H9 (cell line): Measurements from ENCODE around the gene MIPEP. TPM values are rescaled to one million over a fixed set of nuclear protein-coding genes. Genes with fewer than 3 reads are reported as not detected.

Experiments
- DNase-seq: peaks from one replicate; pipeline ENCODE4 v3.0.0-alpha.2; 2017
- H2AFZ ChIP-seq: one replicate; pipeline ENCODE4 v1.6.1; 2013; ENCODE audit warnings: mild to moderate bottlenecking, low read length, control low read depth, moderate library complexity
- H2AK5ac ChIP-seq: 2 replicates; pipeline ENCODE4 v1.6.1; 2013; ENCODE audit warnings: low read length, control low read depth, mixed read lengths; ENCODE audit not compliant: insufficient read length
- H2BK120ac ChIP-seq: one replicate; pipeline ENCODE4 v1.6.1; 2013; ENCODE audit warnings: low read depth, mild to moderate bottlenecking, low read length, control low read depth, inconsistent platforms; ENCODE audit not compliant: poor library complexity, severe bottlenecking
- H2BK12ac ChIP-seq: 2 replicates; pipeline ENCODE4 v1.6.1; 2013; ENCODE audit warnings: low read length, control low read depth, mixed read lengths, low read depth; ENCODE audit not compliant: insufficient read length
- H2BK15ac ChIP-seq: 2 replicates; pipeline ENCODE4 v1.6.1; 2013; ENCODE audit warnings: low read depth, low read length, control low read depth
- H2BK20ac ChIP-seq: one replicate; pipeline ENCODE4 v1.6.1; 2013; ENCODE audit warnings: low read depth, mild to moderate bottlenecking, low read length, control low read depth, inconsistent platforms; ENCODE audit not compliant: poor library complexity, severe bottlenecking
- H2BK5ac ChIP-seq: 2 replicates; pipeline ENCODE4 v1.6.1; 2013; ENCODE audit warnings: low read length, control low read depth, mixed read lengths; ENCODE audit not compliant: insufficient read length
- H3K14ac ChIP-seq: 2 replicates; pipeline ENCODE4 v1.6.1; 2013; ENCODE audit warnings: low read length, control low read depth; ENCODE audit not compliant: insufficient read depth
- H3K18ac ChIP-seq: 2 replicates; pipeline ENCODE4 v1.6.1; 2013; ENCODE audit warnings: low read depth, mild to moderate bottlenecking, mixed read lengths, low read length, control low read depth; ENCODE audit not compliant: insufficient read length
- H3K23ac ChIP-seq: 2 replicates; pipeline ENCODE4 v1.6.1; 2013; ENCODE audit warnings: low read length, control low read depth, mixed read lengths, low read depth; ENCODE audit not compliant: insufficient read length
- H3K23me2 ChIP-seq: 2 replicates; pipeline ENCODE4 v1.6.1; 2013; ENCODE audit warnings: low read depth, mild to moderate bottlenecking, mixed read lengths, low read length, control low read depth; ENCODE audit not compliant: insufficient read length, poor library complexity, severe bottlenecking
- H3K27ac ChIP-seq: 2 replicates; pipeline ENCODE4 v1.5.1; 2013; ENCODE audit warnings: low read length, control low read depth, mixed read lengths, low read depth; ENCODE audit not compliant: insufficient read length
- H3K27me3 ChIP-seq: 2 replicates; pipeline ENCODE4 v1.6.1; 2013; ENCODE audit warnings: low read length, control low read depth, inconsistent platforms; ENCODE audit not compliant: insufficient read depth
- H3K4ac ChIP-seq: 2 replicates; pipeline ENCODE4 v1.6.1; 2013; ENCODE audit warnings: low read depth, mild to moderate bottlenecking, control low read depth, inconsistent platforms, low read length, moderate library complexity
- H3K4me1 ChIP-seq: 2 replicates; pipeline ENCODE4 v1.6.1; 2013; ENCODE audit warnings: low read length, control low read depth, inconsistent platforms; ENCODE audit not compliant: insufficient read depth
- H3K4me2 ChIP-seq: 2 replicates; pipeline ENCODE4 v1.6.1; 2013; ENCODE audit warnings: low read length, control low read depth, mixed read lengths; ENCODE audit not compliant: insufficient read length, insufficient read depth
- H3K56ac ChIP-seq: 2 replicates; pipeline ENCODE4 v1.6.1; 2013; ENCODE audit warnings: low read depth, mild to moderate bottlenecking, mixed read lengths, low read length, control low read depth; ENCODE audit not compliant: insufficient read length
- H3K79me1 ChIP-seq: 2 replicates; pipeline ENCODE4 v1.6.1; 2013; ENCODE audit warnings: low read depth, mild to moderate bottlenecking, moderate library complexity, low read length, control low read depth, inconsistent platforms; ENCODE audit not compliant: insufficient read depth, poor library complexity, severe bottlenecking
- H3K79me2 ChIP-seq: 2 replicates; pipeline ENCODE4 v1.6.1; 2013; ENCODE audit warnings: low read length, control low read depth, inconsistent platforms; ENCODE audit not compliant: insufficient read depth
- H3K9ac ChIP-seq: 2 replicates; pipeline ENCODE4 v1.6.1; 2013; ENCODE audit warnings: low read length, control low read depth, mixed read lengths; ENCODE audit not compliant: insufficient read length; ENCODE audit errors: extremely low read depth
- H3K9me3 ChIP-seq: one replicate; pipeline ENCODE4 v1.6.1; 2013; ENCODE audit warnings: low read depth, low read length, inconsistent platforms; ENCODE audit not compliant: control insufficient read depth
- H3T11ph ChIP-seq: one replicate; pipeline ENCODE4 v1.6.1; 2013; ENCODE audit warnings: mild to moderate bottlenecking, low read length, control low read depth, inconsistent platforms
- H4K20me1 ChIP-seq: one replicate; pipeline ENCODE4 v1.6.1; 2013; ENCODE audit not compliant: control insufficient read depth, insufficient read length, insufficient read depth
- H4K5ac ChIP-seq: 2 replicates; pipeline ENCODE4 v1.6.1; 2013; ENCODE audit warnings: low read depth, mild to moderate bottlenecking, mixed read lengths, low read length, control low read depth; ENCODE audit not compliant: insufficient read length
- H4K8ac ChIP-seq: replicated peaks from 2 replicates; pipeline ENCODE4 v1.6.1; 2013; ENCODE audit warnings: low read length, control low read depth, mixed read lengths, low read depth; ENCODE audit not compliant: insufficient read length
- H4K91ac ChIP-seq: 2 replicates; pipeline ENCODE4 v1.6.1; 2013; ENCODE audit warnings: low read depth, mild to moderate bottlenecking, moderate library complexity, mixed read lengths, low read length, control low read depth; ENCODE audit not compliant: insufficient read length
- H3K27ac Mint-ChIP-seq, 3 experiments: 2 replicates in 2 of 3; 3 replicates in 1 of 3; pipeline ENCODE4 v1.8.0; 2020 to 2021; ENCODE audit warnings: mixed read lengths in 3 of 3, mild to moderate bottlenecking in 1 of 3, moderate library complexity in 1 of 3
- H3K27me3 Mint-ChIP-seq: 2 replicates; pipeline ENCODE4 v1.8.0; 2021; ENCODE audit warnings: low read depth, mild to moderate bottlenecking, moderate library complexity, mixed read lengths
- H3K36me3 Mint-ChIP-seq, 3 experiments: 2 replicates in 2 of 3; 3 replicates in 1 of 3; pipeline ENCODE4 v1.8.0; 2020 to 2021; ENCODE audit warnings: low read depth in 3 of 3, mixed read lengths in 3 of 3; ENCODE audit not compliant: insufficient read depth in 1 of 3
- H3K4me1 Mint-ChIP-seq, 2 experiments: 2 replicates each; pipeline ENCODE4 v1.8.0; 2020; ENCODE audit warnings: mixed read lengths in 2 of 2
- H3K4me3 Mint-ChIP-seq, 2 experiments: 2 replicates in 1 of 2; 3 replicates in 1 of 2; pipeline ENCODE4 v1.8.0; 2020 to 2021; ENCODE audit warnings: mild to moderate bottlenecking in 2 of 2, mixed read lengths in 2 of 2, moderate library complexity in 1 of 2
- H3K9me3 Mint-ChIP-seq, 2 experiments: 2 replicates in 1 of 2; 3 replicates in 1 of 2; pipeline ENCODE4 v1.8.0; 2020; ENCODE audit warnings: mild to moderate bottlenecking in 2 of 2, mixed read lengths in 2 of 2, moderate library complexity in 1 of 2
- CTCF ChIP-seq: fragments of 200-600 bp; sonication (generic); conservative IDR thresholded peaks from 3 replicates; pipeline ENCODE4 v1.8.0; 2021; ENCODE audit warnings: antibody characterized with exemption, mild to moderate bottlenecking
- WGBS: extraction: QIAGEN DNeasy Blood & Tissue Kit; methylation state at CpG from one replicate; pipeline ENCODE4 v1.1.7; 2013; ENCODE audit warnings: missing lambda C conversion rate, low lambda C conversion rate, mixed read lengths; ENCODE audit not compliant: insufficient read length; ENCODE audit errors: extremely low coverage; 5-methylcytosine and 5-hydroxymethylcytosine counted together
- total RNA-seq: library from RNA; stranded (reverse); gene quantifications from 2 replicates; pipeline ENCODE4 v1.2.1, GENCODE V29; 2021

Gene MIPEP
- total RNA-seq, 1 experiment from 2014 or later = 18.5 TPM

GRCh38 chr13:23851106-23851505, 38.1 kb downstream of the MIPEP start:
- DNase-seq = no peak
- H3K27ac Mint-ChIP-seq = no peak overlapping the region
- H3K9me3 Mint-ChIP-seq = no peaks in the 10 kb centered on the region
- Histone ChIP-seq H4K8ac (no peak overlapping the region), H3K79me1 (no peaks in the 10 kb centered on the region), H3K9ac (no peak overlapping the region), H2AK5ac (no peak overlapping the region), H3K14ac (no peak overlapping the region), H3K9me3 (no peaks in the 10 kb centered on the region), H3K27ac (no peak overlapping the region), H2AFZ (no peak overlapping the region), H3K79me2 (no peaks in the 10 kb centered on the region), H3K18ac (no peak overlapping the region), H4K91ac (no peak overlapping the region), H3K23ac (no peak overlapping the region), H3K27me3 (no peaks in the 10 kb centered on the region), H3K4me2 (no peak overlapping the region), H3K4me1 (no peaks in the 10 kb centered on the region), H3K4ac (no peak overlapping the region), H2BK15ac (no peak overlapping the region), H3K56ac (no peak overlapping the region), H3K23me2 (no peaks in the 10 kb centered on the region), H2BK12ac (no peak overlapping the region), H2BK20ac (no peak overlapping the region), H2BK120ac (no peak overlapping the region), H2BK5ac (no peak overlapping the region), H4K20me1 (no peaks in the 10 kb centered on the region), H4K5ac (no peak overlapping the region), H3T11ph (no peak overlapping the region)
- H3K4me1 Mint-ChIP-seq = peaks cover 2 to 3% of the 10 kb centered on the region in 2 experiments
- no peak overlapping the region for H3K4me3 Mint-ChIP-seq
- no peak for TF ChIP-seq CTCF
- no peaks in the 10 kb centered on the region for H3K27me3 Mint-ChIP-seq
- peaks cover 2 to 5% (median 3%) of the 10 kb centered on the region in 3 experiments; a peak in 4 of 7 replicates for H3K36me3 Mint-ChIP-seq
- WGBS = no CpG with 5 or more reads among the region's 2 CpGs
